Stimulated activated naive CD4-positive, alpha-beta T cell (primary cell): ENCODE measurements around the gene FAM83F.
"Not testable (repeated sequence)": the region's sequence is repeated elsewhere in the genome, so short reads cannot be mapped to it uniquely, and the experiment has no call there.

ENCODE experiments used
- DNase-seq, 6 experiments: peaks; one replicate each; lab custom pipeline; 2025; lab: John Stamatoyannopoulos, UW

Gene FAM83F

DNA sequence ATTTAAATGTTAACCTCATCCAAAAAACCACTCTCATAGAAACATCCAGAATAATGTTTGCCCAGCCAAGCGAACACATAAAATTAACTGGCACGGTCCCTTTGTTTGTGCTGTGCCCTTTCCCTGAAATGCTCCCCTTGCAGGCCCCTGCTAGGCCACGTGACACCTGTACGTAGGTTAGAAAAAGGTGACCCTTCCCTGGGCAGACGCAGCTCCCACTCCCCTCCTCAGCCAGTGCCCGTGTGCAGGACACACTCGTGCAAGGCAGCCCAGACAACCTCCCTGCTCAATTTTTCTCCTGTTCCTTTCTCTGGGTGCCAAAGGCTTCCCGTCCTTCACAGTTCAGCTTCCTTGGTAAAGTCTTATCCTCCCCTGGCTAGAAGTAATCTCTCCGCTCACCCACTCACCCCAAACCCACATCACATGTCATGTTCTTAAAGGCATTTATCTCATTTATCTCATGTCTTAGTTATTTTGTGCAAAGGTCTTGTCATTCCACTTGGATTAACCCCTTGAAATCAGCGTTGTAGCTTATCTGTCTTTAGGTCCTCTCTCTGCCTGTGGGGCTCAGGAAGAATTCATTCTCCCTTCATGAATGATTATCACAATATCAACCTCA lies 20.7 kb downstream of the FAM83F start:
- DNase-seq, result no peak

DNA sequence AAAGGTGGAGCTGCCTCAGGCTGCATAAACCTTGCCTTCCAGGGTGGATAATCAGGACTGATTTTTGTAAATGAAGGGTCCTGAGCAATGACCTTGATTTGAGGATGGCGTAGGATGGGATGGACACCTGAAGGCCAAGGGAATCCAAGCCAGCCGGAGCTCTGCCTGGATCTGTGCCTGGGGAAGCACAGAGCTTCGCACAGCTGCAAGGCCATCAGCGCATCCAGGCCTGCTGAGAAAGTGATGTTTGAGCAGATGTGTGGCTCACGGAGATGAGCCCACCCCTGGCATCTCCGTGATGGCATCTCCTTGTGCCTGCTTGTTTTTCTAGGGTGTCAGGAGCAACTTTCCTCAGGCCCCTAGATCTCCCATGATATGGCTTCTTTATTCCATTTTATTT lies 23.3 kb downstream of the FAM83F start:
- no peak for DNase-seq

DNA sequence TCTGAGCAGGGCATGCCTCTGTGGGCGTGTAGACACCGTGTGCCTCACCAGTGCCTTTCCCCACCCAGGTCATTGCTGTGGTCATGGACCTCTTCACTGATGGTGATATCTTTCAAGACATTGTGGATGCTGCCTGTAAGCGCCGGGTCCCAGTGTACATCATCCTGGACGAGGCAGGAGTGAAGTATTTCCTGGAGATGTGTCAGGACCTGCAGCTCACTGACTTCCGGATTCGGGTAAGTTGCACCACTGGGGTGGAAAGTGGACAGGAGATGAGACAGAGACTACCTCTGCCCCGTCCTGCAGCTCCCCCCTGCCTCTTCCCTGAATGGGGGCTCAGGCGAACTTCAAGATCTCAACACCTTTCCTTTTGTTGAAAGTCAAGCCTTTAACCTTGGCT lies 24.3 kb downstream of the FAM83F start:
- DNase-seq, result no peak

DNA sequence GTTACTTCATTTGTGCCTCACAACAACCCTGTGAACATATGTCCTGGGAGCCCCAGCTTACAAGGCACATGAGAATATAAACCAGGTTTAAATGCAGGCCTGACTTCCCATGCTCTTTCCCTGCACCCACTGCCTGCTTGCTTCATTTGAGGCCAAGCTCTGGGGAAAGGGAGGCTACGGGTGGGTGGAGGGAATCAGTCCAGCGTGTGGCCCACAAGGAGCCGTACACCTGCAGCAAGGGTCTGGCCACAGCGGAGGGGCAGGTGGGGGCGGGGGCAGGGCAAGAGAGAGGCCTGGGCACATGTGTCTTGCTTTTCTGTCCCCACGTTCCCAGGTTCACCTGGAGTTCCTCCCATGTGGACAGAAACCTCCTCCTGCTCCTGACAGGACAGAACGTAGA lies 26.2 kb downstream of the FAM83F start:
- DNase-seq, result no peak

DNA sequence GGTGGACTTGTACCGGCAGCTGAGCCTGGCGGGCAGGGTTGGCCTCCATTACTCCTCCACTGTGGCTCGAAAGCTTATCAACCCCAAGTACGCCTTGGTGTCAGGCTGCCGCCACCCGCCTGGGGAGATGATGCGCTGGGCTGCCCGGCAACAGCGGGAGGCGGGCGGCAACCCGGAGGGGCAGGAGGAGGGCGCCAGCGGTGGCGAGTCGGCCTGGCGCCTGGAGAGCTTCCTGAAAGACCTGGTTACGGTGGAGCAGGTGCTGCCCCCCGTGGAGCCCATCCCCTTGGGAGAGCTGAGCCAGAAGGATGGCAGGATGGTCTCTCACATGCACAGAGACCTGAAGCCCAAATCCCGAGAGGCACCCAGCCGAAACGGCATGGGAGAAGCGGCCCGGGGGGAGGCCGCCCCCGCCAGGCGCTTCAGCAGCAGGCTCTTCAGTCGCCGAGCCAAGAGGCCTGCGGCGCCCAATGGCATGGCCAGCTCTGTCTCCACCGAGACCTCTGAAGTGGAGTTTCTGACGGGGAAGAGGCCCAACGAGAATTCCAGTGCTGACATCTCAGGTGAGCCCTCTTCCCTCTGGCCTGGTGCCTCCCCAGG lies 26.7 kb downstream of the FAM83F start:
- DNase-seq, result no peak

DNA sequence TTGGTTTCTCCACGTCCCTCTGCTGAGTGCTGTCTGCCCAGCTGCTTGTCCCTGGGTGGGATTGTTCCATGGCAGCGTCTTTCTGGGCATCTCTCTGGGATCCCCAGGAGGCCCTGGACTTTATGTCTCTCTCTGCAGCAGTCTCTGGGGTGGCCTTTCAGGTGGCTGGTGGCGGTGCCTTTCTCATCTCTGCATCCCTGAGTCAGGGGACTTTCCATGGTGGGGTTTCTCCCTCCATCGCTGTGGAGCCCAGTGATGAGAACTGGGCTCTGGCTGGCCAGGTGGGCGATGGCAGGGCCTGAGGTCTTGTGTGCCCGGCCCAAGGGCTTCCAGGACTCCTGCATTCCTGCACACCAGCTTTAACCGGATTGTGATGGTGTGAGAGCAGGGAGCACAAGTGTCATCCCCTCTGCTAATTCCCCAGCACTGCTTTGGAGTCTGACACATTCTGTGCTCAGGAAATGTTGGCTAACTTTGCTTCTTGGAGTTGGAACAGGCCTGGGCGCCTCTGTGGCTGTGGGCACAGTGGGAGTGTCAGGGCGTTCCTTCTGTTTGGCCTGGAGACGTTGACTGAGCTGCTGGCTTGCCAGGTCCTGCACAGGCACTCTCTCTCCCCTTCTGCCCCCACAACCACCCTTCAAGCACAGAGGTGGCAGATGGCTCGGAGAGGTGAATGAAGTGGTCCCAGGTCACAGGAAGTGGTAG lies 27.9 kb downstream of the FAM83F start:
- DNase-seq, result no peak

DNA sequence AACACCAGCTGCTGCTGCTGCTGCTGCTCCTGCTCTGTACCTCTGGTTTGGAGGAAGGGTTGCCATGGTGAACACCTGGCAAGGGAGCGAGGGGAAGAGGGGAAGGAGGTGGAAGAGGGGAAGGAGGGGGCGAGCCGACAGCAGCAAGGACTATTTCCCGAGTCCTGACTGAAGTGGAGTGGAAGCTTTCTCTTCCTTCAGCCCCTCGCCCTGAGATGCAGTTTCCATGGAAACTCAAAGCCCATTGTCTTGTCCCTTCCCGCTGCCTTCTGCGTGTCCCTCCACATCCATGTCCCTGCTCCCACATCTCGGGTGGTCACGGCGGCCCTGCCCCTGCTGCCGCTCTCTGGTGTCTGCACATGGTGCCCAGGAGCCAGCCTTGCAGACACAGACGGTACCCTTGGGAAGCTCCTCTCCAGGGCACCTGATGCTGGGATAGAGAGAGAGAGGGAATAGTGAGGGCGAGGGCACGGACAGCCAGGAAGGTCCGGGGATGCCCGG lies 28.6 kb downstream of the FAM83F start:
- no peak for DNase-seq

DNA sequence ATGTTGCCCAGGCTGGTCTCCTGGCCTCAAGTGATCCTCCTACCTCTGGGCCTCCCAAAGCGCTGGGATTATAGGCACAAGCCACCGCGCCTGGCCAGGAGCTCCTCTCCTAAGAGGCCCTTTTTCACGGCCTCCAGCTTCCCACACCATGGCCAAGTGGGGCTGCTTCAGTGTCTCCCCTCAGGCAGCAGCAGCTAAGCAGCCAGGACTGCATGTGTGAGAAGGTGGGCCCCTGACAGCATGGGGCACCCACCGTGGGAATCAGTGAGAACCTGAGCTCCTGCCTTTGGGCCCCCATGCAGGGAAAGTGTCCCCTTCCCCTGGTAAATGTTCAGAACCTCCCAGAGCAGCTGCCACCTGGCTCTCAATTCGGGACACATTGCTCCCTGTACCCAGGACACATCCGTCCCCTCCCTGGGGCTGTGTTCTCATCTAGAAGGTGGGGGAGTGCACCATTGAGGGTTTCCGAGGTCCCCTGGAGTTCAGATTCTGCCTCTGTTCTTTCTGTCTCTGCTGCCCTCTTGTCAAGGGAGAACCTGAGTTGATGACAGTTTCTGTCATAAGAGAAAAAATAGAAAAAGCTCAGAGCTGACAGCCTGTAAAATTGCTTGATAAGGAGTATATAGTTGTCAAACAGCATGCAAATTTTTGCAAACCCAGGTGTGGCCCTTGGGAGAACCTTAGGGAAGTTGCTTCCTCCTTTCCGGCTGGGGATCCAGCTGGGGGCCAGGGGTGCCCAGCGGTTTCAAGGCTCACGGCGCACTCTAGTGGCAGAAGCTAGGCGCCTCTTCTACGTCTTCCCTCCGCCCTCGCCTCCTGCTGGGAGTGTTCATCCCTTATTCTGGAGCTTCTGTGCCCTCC lies 29.7 kb downstream of the FAM83F start:
- peak; percentile 5 to 63 (median 43) for DNase-seq

DNA sequence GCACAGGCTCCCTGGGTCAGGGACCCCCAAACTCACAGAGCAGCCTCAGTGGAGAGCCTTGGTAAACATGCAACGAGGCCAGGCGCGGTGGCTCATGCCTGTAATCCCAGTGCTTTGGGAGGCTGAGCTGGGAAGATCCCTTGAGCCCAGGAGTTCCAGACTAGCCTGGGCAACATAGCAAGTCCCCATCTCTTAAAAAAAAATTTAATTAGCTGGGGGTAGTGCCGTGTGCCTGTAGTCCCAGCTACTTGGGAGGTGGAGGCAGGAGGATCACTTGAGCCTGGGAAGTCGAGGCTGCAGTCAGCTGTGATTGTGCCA lies 30.3 kb downstream of the FAM83F start:
- DNase-seq, result not testable (repeated sequence)

DNA sequence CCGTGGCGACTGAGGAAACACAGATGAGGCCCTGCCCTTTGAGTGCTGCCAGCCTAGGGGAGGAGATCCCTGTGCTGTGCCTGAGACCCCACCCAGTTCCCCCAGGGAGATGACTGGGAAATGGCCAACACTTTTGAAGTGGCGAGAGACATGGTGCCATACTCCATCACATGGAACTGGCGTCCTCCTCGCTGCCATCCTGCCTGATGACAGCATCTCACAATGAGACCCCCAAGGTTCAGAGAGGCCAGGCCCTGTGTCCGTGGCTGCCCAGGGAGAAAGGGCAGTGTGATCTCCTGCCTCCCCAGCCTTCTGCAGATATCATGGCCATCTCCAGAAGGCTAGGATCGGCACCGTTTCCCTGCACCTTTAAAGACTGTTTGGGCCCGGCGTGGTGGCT lies 31.1 kb downstream of the FAM83F start:
- DNase-seq, result no peak

DNA sequence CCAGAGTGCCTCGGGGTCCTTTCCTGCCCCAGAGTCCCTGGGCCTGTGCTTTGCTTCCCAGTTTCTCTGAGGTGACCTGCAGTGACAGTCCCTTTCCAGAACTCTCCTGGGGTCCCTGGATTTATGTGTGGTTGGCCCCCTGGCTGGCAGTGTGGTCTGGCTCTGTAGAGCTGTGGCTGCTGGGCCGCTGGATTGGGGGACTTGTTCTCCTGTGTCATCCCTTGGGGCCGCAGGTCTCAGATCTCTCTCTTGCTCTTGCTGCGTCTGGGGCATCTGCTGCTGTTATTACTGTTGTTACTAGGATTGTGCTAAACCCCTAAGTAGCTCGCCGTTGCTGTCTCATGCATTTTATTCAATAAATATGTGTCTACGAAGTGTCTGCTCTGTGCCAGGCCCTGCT lies 31.9 kb downstream of the FAM83F start:
- DNase-seq, result no peak

DNA sequence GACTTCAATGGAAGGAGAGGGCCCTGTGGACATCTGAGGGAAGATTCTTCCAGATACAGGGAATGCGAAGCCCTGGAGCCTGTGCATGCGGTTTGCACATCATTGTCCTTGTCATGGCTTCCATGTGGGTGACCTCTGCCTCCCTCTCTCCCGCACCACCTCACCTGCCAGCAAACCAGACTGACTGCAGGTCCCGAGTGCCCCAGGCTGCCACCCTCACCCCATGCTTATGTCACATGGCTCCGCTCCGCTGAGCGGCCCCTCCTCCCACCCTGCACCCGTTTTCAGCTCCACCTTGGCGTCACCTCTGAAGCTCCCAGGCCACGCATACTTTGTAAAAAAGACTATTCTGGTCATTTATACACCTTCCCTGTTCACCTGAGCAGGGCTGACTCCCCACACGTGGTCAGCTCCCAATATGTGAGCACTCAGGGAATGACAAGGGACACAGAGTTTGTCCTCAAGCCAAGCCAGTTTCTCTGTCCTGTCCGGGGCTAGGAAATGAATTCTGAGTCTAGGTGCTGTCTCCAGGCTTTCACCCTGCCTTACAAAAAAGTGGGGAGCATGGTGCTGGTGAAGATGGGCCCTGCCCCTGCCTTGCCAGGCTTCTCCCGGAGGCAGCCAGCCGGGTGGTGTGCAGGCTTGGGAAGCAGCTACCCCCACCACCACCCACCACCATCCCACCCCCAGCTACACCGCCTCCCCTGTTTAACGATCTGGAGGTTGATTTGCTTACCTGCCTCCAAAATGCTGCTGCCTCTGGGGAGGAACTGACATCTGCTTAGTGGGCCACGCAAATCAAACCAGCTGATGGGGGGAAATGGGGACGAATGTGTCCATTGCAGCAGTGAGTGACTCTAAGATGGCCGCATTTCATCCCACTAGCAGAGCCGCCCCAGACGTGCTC lies 32.7 kb downstream of the FAM83F start:
- DNase-seq, result no peak

DNA sequence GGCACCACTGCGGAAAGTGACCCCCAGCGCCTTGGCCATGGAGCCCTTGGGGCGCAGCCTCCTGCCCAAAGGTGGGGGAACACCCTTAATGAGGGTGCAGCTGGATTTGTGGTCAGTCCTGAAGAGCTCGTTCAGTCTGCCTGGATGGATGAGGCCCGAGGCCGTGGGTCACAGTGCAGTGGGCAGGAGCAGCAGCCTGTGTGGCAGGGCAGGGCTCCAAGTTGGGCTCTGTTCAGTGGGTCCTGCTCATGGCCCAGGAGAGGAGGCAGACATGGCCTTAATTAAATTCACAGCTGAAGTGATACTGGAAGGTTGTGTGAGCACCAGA lies 33.3 kb downstream of the FAM83F start:
- DNase-seq, result no peak

DNA sequence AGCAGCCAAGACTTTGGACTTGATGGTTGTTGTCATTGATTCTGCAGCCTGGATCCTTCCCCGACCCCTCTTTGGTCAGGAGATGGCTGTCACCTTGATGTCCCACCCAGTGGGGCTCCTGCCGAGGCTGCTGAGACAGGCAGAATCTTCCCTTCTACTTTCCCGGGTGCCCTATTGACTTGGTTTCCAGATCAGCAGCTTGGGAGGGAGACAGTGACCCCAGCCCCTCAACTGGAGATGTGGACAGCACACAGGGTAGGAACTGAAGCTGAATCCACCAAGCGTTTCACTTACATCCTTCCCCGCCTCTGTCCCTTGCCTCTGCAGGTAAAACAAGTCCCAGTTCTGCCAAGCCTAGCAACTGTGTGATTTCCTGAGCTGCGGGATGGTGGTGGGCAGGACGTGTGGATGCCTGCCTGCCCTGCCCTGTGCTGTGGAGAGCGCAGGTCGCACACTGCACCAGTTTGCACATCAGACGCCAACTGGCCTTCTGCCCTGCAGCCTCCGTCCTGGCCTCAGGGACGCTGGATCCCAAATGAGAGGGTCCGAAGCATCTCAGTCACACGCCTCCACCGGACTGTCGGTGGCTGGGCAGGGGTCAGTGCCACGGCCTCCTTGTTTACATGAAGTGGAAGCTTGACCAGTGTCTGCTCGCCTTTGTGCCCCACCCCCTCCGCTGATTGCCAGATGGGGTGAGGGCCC lies 34.6 kb downstream of the FAM83F start:
- no peak for DNase-seq

DNA sequence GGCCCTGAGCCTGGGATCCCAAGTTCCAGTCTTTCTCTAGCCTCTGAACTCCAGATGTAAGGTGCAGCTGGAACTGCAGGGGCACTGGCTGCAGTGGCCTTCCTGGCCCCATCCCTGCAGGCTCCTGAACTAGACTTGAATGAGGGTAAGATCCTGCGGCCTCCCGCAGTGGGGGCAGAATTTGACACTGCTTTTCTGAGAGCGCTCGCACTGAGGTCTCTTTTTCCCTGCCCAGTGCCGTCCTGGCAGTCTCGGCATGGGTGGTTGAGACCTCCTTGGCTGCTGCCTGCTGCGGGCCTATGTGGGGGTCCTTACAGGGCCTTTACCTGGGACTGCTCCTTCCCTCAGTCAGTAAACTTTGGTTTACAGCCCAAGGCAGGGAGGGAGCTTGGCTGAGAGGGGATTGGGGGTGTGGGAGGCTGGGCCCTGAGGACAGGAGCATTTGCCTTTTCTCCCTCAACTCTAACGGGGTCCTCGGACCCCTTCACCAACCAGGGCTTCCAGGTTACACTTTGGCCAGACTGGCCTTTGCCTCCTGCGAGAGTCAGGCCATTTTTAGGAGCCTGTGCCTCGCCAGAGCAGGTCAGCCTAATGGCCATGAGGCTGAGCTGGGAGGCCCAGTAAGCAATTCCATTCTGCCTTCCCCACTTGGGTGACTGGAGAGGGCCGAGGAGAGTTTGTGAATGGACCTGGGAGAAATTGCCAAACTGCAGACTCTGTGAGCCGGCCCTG lies 35.4 kb downstream of the FAM83F start:
- no peak for DNase-seq

DNA sequence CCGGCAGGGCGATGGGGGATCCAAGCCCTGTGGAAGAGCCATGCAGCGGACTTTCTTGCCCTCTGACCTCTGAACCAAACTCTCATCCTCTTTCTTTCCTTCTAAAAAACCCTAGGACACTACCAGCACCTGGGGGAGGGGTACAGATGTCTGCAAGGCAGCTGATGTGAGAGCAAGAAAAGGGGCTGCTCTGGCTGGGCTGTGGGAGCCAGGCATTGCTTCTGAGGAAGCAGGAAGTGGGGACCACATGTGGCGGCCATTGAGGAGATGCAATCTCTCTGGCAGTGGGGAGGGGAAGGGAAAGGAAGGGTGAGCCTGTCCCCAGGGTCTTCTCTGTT lies 36.0 kb downstream of the FAM83F start:
- no peak for DNase-seq

DNA sequence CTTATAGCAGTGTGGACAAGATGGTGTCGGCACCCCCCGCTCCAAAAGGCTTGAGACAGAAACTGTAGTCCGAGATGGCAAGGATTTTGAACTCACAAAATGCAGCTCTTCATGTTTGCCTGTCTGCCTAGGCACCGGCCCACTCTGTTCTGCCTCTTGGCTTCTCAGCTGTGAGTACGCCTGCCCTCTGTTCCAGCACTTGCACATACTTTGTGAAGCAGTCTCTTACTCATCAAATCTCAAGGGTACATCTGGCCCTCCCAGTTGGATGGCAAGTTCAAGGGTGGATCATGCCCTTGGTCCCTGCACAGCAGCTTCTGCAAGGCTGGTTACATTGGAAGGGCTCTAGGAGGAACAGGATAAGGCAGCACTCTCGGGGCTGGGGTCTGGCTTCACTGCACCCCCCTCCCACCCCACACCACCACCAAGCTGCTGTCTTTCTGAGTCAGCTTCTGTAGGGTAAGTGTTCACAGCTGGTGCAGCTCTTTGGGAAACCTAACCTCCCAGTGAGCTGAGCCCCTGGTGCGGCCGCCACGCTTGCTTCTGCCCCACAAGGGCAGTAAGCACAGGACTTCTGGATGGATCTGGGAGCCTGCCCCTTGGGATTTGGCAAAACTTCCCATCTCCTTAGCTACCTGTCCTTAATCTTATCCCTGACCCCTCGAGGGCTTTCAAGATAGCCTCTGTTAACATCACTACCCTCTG lies 37.2 kb downstream of the FAM83F start:
- DNase-seq, result no peak

DNA sequence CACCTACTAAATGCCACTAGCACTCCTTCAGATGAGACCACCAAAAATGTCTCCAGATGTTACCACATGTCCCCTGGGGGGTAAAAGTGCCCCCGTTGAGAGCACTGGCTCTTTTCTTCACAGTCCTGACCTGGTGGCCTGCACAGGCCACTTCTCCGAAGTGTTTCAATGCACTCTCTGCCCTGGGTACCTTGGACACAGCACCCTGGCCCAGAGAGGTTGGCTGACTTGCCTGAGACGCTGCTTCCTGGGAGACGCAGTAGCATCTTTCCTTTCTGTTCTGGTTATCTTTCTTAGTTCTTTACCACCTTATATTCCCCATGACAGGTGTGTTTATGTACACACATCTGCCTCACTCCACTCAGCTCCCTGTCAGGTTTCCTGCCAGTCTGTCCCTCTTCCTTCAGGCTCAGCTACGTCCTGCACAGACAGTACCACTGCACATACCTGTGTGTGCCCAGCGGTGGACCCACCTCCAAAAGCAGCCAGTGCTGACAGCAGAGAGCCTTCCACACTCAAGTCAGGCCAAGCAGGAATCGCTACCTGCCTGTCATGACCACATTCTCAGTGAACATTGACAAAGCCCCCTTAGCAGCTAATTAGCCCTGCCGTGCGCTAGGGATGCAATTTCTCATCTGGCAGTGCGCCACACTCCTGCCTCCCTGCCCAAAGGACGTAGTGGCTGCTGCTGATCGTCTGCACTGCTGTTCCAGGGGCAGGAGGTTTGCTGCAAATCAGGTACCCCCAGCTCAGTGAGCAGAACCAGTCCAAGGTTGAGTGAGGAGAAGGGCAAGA lies 39.0 kb downstream of the FAM83F start:
- DNase-seq, result no peak

DNA sequence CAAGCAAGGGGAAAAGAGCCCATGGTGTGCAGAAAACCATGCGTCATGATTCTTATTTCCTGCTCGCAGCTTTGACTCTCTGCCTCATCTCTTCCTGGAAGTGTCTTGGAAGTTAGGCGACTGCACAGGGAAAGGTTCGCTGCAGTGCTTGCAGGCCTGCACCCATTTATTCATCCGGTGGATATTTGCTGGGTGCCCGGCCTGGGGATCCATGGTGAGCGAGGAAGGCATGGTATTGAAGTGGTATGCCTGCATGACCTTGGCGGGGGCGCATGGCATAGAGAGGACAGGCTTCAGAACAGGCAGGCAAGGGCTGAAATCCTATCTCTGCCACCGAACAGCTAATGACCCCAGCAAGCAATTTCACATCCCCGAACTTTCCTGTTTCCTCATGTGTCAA lies 40.6 kb downstream of the FAM83F start:
- no peak for DNase-seq
